H9 (cell line): ENCODE data around the gene STK24. TPM values are rescaled to one million over a fixed set of nuclear protein-coding genes. Genes with fewer than 3 reads are reported as not detected.
A peak's percentile ranks its signal among the peaks of the same experiment; 100 is the strongest.

Experiments
- DNase-seq: peaks from one replicate; pipeline ENCODE4 v3.0.0-alpha.2; 2017
- H2AFZ ChIP-seq: one replicate; pipeline ENCODE4 v1.6.1; 2013; ENCODE audit warnings: mild to moderate bottlenecking, low read length, control low read depth, moderate library complexity
- H2AK5ac ChIP-seq: 2 replicates; pipeline ENCODE4 v1.6.1; 2013; ENCODE audit warnings: low read length, control low read depth, mixed read lengths; ENCODE audit not compliant: insufficient read length
- H2BK120ac ChIP-seq: one replicate; pipeline ENCODE4 v1.6.1; 2013; ENCODE audit warnings: low read depth, mild to moderate bottlenecking, low read length, control low read depth, inconsistent platforms; ENCODE audit not compliant: poor library complexity, severe bottlenecking
- H2BK12ac ChIP-seq: 2 replicates; pipeline ENCODE4 v1.6.1; 2013; ENCODE audit warnings: low read length, control low read depth, mixed read lengths, low read depth; ENCODE audit not compliant: insufficient read length
- H2BK15ac ChIP-seq: 2 replicates; pipeline ENCODE4 v1.6.1; 2013; ENCODE audit warnings: low read depth, low read length, control low read depth
- H2BK20ac ChIP-seq: one replicate; pipeline ENCODE4 v1.6.1; 2013; ENCODE audit warnings: low read depth, mild to moderate bottlenecking, low read length, control low read depth, inconsistent platforms; ENCODE audit not compliant: poor library complexity, severe bottlenecking
- H2BK5ac ChIP-seq: 2 replicates; pipeline ENCODE4 v1.6.1; 2013; ENCODE audit warnings: low read length, control low read depth, mixed read lengths; ENCODE audit not compliant: insufficient read length
- H3K14ac ChIP-seq: 2 replicates; pipeline ENCODE4 v1.6.1; 2013; ENCODE audit warnings: low read length, control low read depth; ENCODE audit not compliant: insufficient read depth
- H3K18ac ChIP-seq: 2 replicates; pipeline ENCODE4 v1.6.1; 2013; ENCODE audit warnings: low read depth, mild to moderate bottlenecking, mixed read lengths, low read length, control low read depth; ENCODE audit not compliant: insufficient read length
- H3K23ac ChIP-seq: 2 replicates; pipeline ENCODE4 v1.6.1; 2013; ENCODE audit warnings: low read length, control low read depth, mixed read lengths, low read depth; ENCODE audit not compliant: insufficient read length
- H3K23me2 ChIP-seq: 2 replicates; pipeline ENCODE4 v1.6.1; 2013; ENCODE audit warnings: low read depth, mild to moderate bottlenecking, mixed read lengths, low read length, control low read depth; ENCODE audit not compliant: insufficient read length, poor library complexity, severe bottlenecking
- H3K27ac ChIP-seq: 2 replicates; pipeline ENCODE4 v1.5.1; 2013; ENCODE audit warnings: low read length, control low read depth, mixed read lengths, low read depth; ENCODE audit not compliant: insufficient read length
- H3K27me3 ChIP-seq: 2 replicates; pipeline ENCODE4 v1.6.1; 2013; ENCODE audit warnings: low read length, control low read depth, inconsistent platforms; ENCODE audit not compliant: insufficient read depth
- H3K4ac ChIP-seq: 2 replicates; pipeline ENCODE4 v1.6.1; 2013; ENCODE audit warnings: low read depth, mild to moderate bottlenecking, control low read depth, inconsistent platforms, low read length, moderate library complexity
- H3K4me1 ChIP-seq: 2 replicates; pipeline ENCODE4 v1.6.1; 2013; ENCODE audit warnings: low read length, control low read depth, inconsistent platforms; ENCODE audit not compliant: insufficient read depth
- H3K4me2 ChIP-seq: 2 replicates; pipeline ENCODE4 v1.6.1; 2013; ENCODE audit warnings: low read length, control low read depth, mixed read lengths; ENCODE audit not compliant: insufficient read length, insufficient read depth
- H3K56ac ChIP-seq: 2 replicates; pipeline ENCODE4 v1.6.1; 2013; ENCODE audit warnings: low read depth, mild to moderate bottlenecking, mixed read lengths, low read length, control low read depth; ENCODE audit not compliant: insufficient read length
- H3K79me1 ChIP-seq: 2 replicates; pipeline ENCODE4 v1.6.1; 2013; ENCODE audit warnings: low read depth, mild to moderate bottlenecking, moderate library complexity, low read length, control low read depth, inconsistent platforms; ENCODE audit not compliant: insufficient read depth, poor library complexity, severe bottlenecking
- H3K79me2 ChIP-seq: 2 replicates; pipeline ENCODE4 v1.6.1; 2013; ENCODE audit warnings: low read length, control low read depth, inconsistent platforms; ENCODE audit not compliant: insufficient read depth
- H3K9ac ChIP-seq: 2 replicates; pipeline ENCODE4 v1.6.1; 2013; ENCODE audit warnings: low read length, control low read depth, mixed read lengths; ENCODE audit not compliant: insufficient read length; ENCODE audit errors: extremely low read depth
- H3K9me3 ChIP-seq: one replicate; pipeline ENCODE4 v1.6.1; 2013; ENCODE audit warnings: low read depth, low read length, inconsistent platforms; ENCODE audit not compliant: control insufficient read depth
- H3T11ph ChIP-seq: one replicate; pipeline ENCODE4 v1.6.1; 2013; ENCODE audit warnings: mild to moderate bottlenecking, low read length, control low read depth, inconsistent platforms
- H4K20me1 ChIP-seq: one replicate; pipeline ENCODE4 v1.6.1; 2013; ENCODE audit not compliant: control insufficient read depth, insufficient read length, insufficient read depth
- H4K5ac ChIP-seq: 2 replicates; pipeline ENCODE4 v1.6.1; 2013; ENCODE audit warnings: low read depth, mild to moderate bottlenecking, mixed read lengths, low read length, control low read depth; ENCODE audit not compliant: insufficient read length
- H4K8ac ChIP-seq: replicated peaks from 2 replicates; pipeline ENCODE4 v1.6.1; 2013; ENCODE audit warnings: low read length, control low read depth, mixed read lengths, low read depth; ENCODE audit not compliant: insufficient read length
- H4K91ac ChIP-seq: 2 replicates; pipeline ENCODE4 v1.6.1; 2013; ENCODE audit warnings: low read depth, mild to moderate bottlenecking, moderate library complexity, mixed read lengths, low read length, control low read depth; ENCODE audit not compliant: insufficient read length
- H3K27ac Mint-ChIP-seq, 3 experiments: 2 replicates in 2 of 3; 3 replicates in 1 of 3; pipeline ENCODE4 v1.8.0; 2020 to 2021; ENCODE audit warnings: mixed read lengths in 3 of 3, mild to moderate bottlenecking in 1 of 3, moderate library complexity in 1 of 3
- H3K27me3 Mint-ChIP-seq: 2 replicates; pipeline ENCODE4 v1.8.0; 2021; ENCODE audit warnings: low read depth, mild to moderate bottlenecking, moderate library complexity, mixed read lengths
- H3K36me3 Mint-ChIP-seq, 3 experiments: 2 replicates in 2 of 3; 3 replicates in 1 of 3; pipeline ENCODE4 v1.8.0; 2020 to 2021; ENCODE audit warnings: low read depth in 3 of 3, mixed read lengths in 3 of 3; ENCODE audit not compliant: insufficient read depth in 1 of 3
- H3K4me1 Mint-ChIP-seq, 2 experiments: 2 replicates each; pipeline ENCODE4 v1.8.0; 2020; ENCODE audit warnings: mixed read lengths in 2 of 2
- H3K4me3 Mint-ChIP-seq, 2 experiments: 2 replicates in 1 of 2; 3 replicates in 1 of 2; pipeline ENCODE4 v1.8.0; 2020 to 2021; ENCODE audit warnings: mild to moderate bottlenecking in 2 of 2, mixed read lengths in 2 of 2, moderate library complexity in 1 of 2
- H3K9me3 Mint-ChIP-seq, 2 experiments: 2 replicates in 1 of 2; 3 replicates in 1 of 2; pipeline ENCODE4 v1.8.0; 2020; ENCODE audit warnings: mild to moderate bottlenecking in 2 of 2, mixed read lengths in 2 of 2, moderate library complexity in 1 of 2
- WGBS: extraction: QIAGEN DNeasy Blood & Tissue Kit; methylation state at CpG from one replicate; pipeline ENCODE4 v1.1.7; 2013; ENCODE audit warnings: missing lambda C conversion rate, low lambda C conversion rate, mixed read lengths; ENCODE audit not compliant: insufficient read length; ENCODE audit errors: extremely low coverage; 5-methylcytosine and 5-hydroxymethylcytosine counted together
- total RNA-seq: library from RNA; stranded (reverse); gene quantifications from 2 replicates; pipeline ENCODE4 v1.2.1, GENCODE V29; 2021
- TF ChIP-seq, protein P1 (sequence below): fragments of 200-600 bp; sonication (generic); conservative IDR thresholded peaks from 3 replicates; pipeline ENCODE4 v1.8.0; 2021; ENCODE audit warnings: antibody characterized with exemption, mild to moderate bottlenecking

STK24 gene
- total RNA-seq, 1 experiment from 2014 or later = 134 TPM

DNA sequence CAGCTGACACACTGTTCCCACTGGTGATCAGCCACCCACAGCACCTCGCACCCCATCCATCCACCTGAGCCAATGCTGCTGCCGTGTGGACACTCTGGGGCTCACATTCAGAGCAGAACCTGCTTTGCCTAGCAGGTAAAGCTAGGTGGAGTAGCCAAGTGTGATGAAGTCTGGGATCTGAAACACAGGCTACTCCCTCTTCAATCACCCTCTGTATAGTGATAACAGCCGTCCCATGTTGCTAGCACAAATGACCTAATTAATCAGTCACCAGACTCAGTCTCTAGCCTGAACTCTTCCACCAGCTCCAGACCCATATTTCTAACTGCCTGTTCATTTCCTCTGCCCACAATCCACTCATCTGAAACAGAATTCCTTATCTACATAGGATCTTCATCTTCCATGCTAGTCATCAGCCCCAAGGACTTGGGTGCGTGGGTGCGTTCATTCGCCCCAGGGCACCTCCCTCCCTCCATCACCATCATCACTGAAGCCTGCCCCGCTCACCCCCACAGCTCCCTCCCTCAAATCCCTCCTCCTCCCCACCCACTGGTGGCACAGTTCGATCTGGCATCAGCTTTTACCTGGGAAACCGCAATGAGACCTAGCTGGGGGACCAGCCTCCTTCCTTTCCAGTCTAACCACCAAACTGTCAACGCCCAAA lies 19.8 kb downstream of the STK24 start:
- Histone ChIP-seq H2BK20ac (no peak overlapping the region), H3K27me3 (no peaks in the 10 kb centered on the region), H2AK5ac (no peak overlapping the region), H2BK5ac (no peak overlapping the region), H2AFZ (no peak overlapping the region), H4K91ac (no peak overlapping the region), H3K9ac (no peak overlapping the region), H2BK15ac (no peak overlapping the region), H3K4me1 (peaks cover 4% of the 10 kb centered on the region), H3K14ac (no peak overlapping the region; the same call in 1 of the 2 replicates), H4K20me1 (no peaks in the 10 kb centered on the region), H3K23ac (no peak overlapping the region), H3K23me2 (no peaks in the 10 kb centered on the region), H3K18ac (no peak overlapping the region), H4K5ac (no peak overlapping the region), H3K4ac (no peak overlapping the region), H2BK12ac (no peak overlapping the region), H3K79me2 (peaks cover 60% of the 10 kb centered on the region; the same call in 1 of the 2 replicates), H3K9me3 (no peaks in the 10 kb centered on the region), H3K27ac (no peak overlapping the region), H3K4me2 (no peak overlapping the region), H3K79me1 (peaks cover 4% of the 10 kb centered on the region), H3K56ac (no peak overlapping the region), H4K8ac (no peak overlapping the region), H2BK120ac (no peak overlapping the region), H3T11ph (no peak overlapping the region)
- H3K27me3 Mint-ChIP-seq = no peaks in the 10 kb centered on the region
- TF ChIP-seq, protein P1, sequence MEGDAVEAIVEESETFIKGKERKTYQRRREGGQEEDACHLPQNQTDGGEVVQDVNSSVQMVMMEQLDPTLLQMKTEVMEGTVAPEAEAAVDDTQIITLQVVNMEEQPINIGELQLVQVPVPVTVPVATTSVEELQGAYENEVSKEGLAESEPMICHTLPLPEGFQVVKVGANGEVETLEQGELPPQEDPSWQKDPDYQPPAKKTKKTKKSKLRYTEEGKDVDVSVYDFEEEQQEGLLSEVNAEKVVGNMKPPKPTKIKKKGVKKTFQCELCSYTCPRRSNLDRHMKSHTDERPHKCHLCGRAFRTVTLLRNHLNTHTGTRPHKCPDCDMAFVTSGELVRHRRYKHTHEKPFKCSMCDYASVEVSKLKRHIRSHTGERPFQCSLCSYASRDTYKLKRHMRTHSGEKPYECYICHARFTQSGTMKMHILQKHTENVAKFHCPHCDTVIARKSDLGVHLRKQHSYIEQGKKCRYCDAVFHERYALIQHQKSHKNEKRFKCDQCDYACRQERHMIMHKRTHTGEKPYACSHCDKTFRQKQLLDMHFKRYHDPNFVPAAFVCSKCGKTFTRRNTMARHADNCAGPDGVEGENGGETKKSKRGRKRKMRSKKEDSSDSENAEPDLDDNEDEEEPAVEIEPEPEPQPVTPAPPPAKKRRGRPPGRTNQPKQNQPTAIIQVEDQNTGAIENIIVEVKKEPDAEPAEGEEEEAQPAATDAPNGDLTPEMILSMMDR = no peak; the same call in 2 of the 3 replicates
- H3K4me3 Mint-ChIP-seq = no peak overlapping the region
- peaks cover 63 to 65% of the 10 kb centered on the region in 2 experiments for H3K4me1 Mint-ChIP-seq
- no CpG with 5 or more reads among the region's 10 CpGs for WGBS
- peak overlapping the region in 2 of 3 experiments; percentile 12 to 45; a peak in 3 of 7 replicates for H3K27ac Mint-ChIP-seq
- no peak for DNase-seq
- peaks cover 0 to 3% of the 10 kb centered on the region in 2 experiments; a peak in 1 of 5 replicates for H3K9me3 Mint-ChIP-seq
- H3K36me3 Mint-ChIP-seq = peaks cover 8 to 25% (median 12%) of the 10 kb centered on the region in 3 experiments; a peak in 6 of 7 replicates
